ENCODE measurements around the gene DMBX1. TPM values are rescaled to one million over a fixed set of nuclear protein-coding genes. Genes with fewer than 3 reads are reported as not detected.

DMBX1 gene
- total and polyA plus RNA-seq, 2 of the 13 experiments (the other 11 are each of a cell fraction or from before 2014, with no cell fraction given), result not detected

- no peak for TF ChIP-seq RERE (CRISPR knock-in tag; IDR thresholded peaks at IDR 0.05; ENCODE audit: low read depth)
- no peak for TF ChIP-seq THRA (CRISPR knock-in tag; IDR thresholded peaks at IDR 0.05; ENCODE audit: borderline replicate concordance)
- no peak for TF ChIP-seq ZNF775 (CRISPR knock-in tag; IDR thresholded peaks at IDR 0.05; ENCODE audit: borderline replicate concordance)
- no peak for TF ChIP-seq ZNF850 (CRISPR knock-in tag; conservative IDR thresholded peaks at IDR 0.05)
- no peak for TF ChIP-seq KLF13 (CRISPR knock-in tag; IDR thresholded peaks at IDR 0.05)
- TF ChIP-seq RFX3 (CRISPR knock-in tag; IDR thresholded peaks at IDR 0.05), result no peak
- no peak for TF ChIP-seq ZNF782 (CRISPR knock-in tag; IDR thresholded peaks at IDR 0.05; ENCODE audit: borderline replicate concordance)
Observed at GRCh38 chr1:46483589-46483988, 6.0 kb upstream of the DMBX1 start (continued).
